ENCODE results near the gene FAM210B. TPM values are rescaled to one million over a fixed set of nuclear protein-coding genes. Genes with fewer than 3 reads are reported as not detected.

The FAM210B gene
- total and polyA plus RNA-seq, 2 of the 13 experiments (the other 11 are each of a cell fraction or from before 2014, with no cell fraction given): 75.9 to 107 TPM

DNA sequence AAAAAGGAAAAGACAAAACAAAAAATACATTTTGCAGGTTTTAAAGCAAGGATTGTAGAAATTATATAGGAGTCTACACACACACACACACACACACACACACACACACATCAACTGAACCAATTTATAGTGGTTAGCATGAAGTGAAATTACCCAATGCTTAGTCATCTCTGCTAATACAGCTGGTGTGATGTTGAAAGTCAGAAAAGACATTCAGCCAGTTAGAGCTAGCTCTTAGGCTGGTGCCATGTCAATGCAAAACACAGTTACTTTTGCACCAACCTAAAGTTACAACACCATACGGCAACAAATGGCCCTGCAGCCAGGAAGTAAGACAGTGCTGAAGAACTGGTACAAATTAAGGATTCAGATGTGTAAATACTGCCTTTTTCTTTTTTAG lies 15.2 kb downstream of the FAM210B start (continued):
- TF ChIP-seq SIX1 (CRISPR knock-in tag; IDR thresholded peaks at IDR 0.05; ENCODE audit: borderline replicate concordance) (no peak), ZNF205 (CRISPR knock-in tag; IDR thresholded peaks at IDR 0.05) (no peak)

DNA sequence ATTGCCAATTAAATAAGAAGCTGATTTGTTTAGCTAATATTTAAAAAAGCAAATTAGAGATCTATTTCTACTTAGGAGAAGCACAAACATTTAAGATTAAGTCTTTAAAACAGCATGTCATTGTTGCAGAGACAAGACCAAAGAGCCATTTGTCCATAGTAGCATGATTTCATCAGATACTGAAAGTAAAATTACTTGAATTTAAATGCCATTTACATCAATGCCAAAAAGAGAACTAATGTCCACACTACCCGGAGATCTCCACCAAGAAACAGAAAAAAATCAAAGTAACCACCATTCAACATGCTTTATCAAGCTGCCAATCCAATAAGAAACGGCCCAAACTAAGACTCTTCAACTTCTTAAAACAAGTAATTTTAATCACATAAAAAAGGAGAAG lies 17.6 kb downstream of the FAM210B start:
- FAIRE-seq (no peak), DNase-seq (ENCODE audit: low spot score) (no peak), ATAC-seq (no peak)
- no peaks in the 10 kb centered on the region for H3K9me3 ChIP-seq (ENCODE audit: low read length)
- POLR2A ChIA-PET: interaction anchor here (0.7 to 1.4 kb wide), 3 partner anchors 16 to 18 kb away, joined by 3 to 4 read pairs (median 3); partner anchors contain the start of genes CSTF1 and FAM210B
- intact Hi-C loops (cut with micrococcal nuclease; ENCODE audit: unreplicated experiment) (no loop called here), in situ Hi-C loops (cut with HindIII; ENCODE audit: extremely low pct_ligation_motif_present, low pct_unique_long_range_greater_than_20kb) (no loop called here)
- CTCF ChIA-PET (ENCODE audit: low intra/inter-chr PET ratio, low total read pairs): no interaction called here
- no peak overlapping the region for H3K4me3 ChIP-seq (replicated peaks in 1 of 3; ENCODE audit: insufficient read depth in 1 of 3, low read depth in 2 of 3, low read length in 3 of 3)
- peaks cover 5% of the 10 kb centered on the region; the same call in 1 of the 2 replicates for H4K20me1 ChIP-seq (ENCODE audit: insufficient read depth, low read length)
- H3K27me3 ChIP-seq (ENCODE audit: control insufficient read depth in 1 of 2, insufficient read depth in 2 of 2, low read length in 2 of 2): no peaks in the 10 kb centered on the region
- H3K9ac ChIP-seq (ENCODE audit: insufficient read depth, low read depth, low read length): no peak overlapping the region
- no peaks in the 10 kb centered on the region for H3K4me1 ChIP-seq (ENCODE audit: insufficient read depth, low read length)
- no peak overlapping the region for H3K4me2 ChIP-seq (ENCODE audit: low read depth, low read length)
- H3K79me2 ChIP-seq (ENCODE audit: insufficient read depth, low read length): peaks cover 71% of the 10 kb centered on the region
- no peak overlapping the region for H3K27ac ChIP-seq (ENCODE audit: extremely low read length, insufficient read depth, low read length)
- H2AFZ ChIP-seq (ENCODE audit: low read length): no peak overlapping the region
- H3K36me3 ChIP-seq (replicated peaks in 1 of 2; ENCODE audit: control insufficient read depth in 1 of 2, insufficient read depth in 2 of 2, low read length in 2 of 2): peaks cover 34 to 87% of the 10 kb centered on the region in 2 experiments
- TF ChIP-seq, protein P1, sequence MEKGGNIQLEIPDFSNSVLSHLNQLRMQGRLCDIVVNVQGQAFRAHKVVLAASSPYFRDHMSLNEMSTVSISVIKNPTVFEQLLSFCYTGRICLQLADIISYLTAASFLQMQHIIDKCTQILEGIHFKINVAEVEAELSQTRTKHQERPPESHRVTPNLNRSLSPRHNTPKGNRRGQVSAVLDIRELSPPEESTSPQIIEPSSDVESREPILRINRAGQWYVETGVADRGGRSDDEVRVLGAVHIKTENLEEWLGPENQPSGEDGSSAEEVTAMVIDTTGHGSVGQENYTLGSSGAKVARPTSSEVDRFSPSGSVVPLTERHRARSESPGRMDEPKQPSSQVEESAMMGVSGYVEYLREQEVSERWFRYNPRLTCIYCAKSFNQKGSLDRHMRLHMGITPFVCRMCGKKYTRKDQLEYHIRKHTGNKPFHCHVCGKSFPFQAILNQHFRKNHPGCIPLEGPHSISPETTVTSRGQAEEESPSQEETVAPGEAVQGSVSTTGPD (CRISPR knock-in tag; IDR thresholded peaks at IDR 0.05): no peak
- no peak for TF ChIP-seq FOSL2 (CRISPR knock-in tag; IDR thresholded peaks at IDR 0.05)
- TF ChIP-seq, protein P2, sequence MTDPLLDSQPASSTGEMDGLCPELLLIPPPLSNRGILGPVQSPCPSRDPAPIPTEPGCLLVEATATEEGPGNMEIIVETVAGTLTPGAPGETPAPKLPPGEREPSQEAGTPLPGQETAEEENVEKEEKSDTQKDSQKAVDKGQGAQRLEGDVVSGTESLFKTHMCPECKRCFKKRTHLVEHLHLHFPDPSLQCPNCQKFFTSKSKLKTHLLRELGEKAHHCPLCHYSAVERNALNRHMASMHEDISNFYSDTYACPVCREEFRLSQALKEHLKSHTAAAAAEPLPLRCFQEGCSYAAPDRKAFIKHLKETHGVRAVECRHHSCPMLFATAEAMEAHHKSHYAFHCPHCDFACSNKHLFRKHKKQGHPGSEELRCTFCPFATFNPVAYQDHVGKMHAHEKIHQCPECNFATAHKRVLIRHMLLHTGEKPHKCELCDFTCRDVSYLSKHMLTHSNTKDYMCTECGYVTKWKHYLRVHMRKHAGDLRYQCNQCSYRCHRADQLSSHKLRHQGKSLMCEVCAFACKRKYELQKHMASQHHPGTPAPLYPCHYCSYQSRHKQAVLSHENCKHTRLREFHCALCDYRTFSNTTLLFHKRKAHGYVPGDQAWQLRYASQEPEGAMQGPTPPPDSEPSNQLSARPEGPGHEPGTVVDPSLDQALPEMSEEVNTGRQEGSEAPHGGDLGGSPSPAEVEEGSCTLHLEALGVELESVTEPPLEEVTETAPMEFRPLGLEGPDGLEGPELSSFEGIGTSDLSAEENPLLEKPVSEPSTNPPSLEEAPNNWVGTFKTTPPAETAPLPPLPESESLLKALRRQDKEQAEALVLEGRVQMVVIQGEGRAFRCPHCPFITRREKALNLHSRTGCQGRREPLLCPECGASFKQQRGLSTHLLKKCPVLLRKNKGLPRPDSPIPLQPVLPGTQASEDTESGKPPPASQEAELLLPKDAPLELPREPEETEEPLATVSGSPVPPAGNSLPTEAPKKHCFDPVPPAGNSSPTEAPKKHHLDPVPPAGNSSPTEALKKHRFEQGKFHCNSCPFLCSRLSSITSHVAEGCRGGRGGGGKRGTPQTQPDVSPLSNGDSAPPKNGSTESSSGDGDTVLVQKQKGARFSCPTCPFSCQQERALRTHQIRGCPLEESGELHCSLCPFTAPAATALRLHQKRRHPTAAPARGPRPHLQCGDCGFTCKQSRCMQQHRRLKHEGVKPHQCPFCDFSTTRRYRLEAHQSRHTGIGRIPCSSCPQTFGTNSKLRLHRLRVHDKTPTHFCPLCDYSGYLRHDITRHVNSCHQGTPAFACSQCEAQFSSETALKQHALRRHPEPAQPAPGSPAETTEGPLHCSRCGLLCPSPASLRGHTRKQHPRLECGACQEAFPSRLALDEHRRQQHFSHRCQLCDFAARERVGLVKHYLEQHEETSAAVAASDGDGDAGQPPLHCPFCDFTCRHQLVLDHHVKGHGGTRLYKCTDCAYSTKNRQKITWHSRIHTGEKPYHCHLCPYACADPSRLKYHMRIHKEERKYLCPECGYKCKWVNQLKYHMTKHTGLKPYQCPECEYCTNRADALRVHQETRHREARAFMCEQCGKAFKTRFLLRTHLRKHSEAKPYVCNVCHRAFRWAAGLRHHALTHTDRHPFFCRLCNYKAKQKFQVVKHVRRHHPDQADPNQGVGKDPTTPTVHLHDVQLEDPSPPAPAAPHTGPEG (CRISPR knock-in tag; IDR thresholded peaks at IDR 0.05): no peak
- no peak for TF ChIP-seq ONECUT2 (CRISPR knock-in tag; IDR thresholded peaks at IDR 0.05)
- TF ChIP-seq, protein P3, sequence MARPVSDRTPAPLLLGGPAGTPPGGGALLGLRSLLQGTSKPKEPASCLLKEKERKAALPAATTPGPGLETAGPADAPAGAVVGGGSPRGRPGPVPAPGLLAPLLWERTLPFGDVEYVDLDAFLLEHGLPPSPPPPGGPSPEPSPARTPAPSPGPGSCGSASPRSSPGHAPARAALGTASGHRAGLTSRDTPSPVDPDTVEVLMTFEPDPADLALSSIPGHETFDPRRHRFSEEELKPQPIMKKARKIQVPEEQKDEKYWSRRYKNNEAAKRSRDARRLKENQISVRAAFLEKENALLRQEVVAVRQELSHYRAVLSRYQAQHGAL (CRISPR knock-in tag; IDR thresholded peaks at IDR 0.05; ENCODE audit: not compliant biosample characterization): no peak
- TF ChIP-seq NFKBIZ (CRISPR knock-in tag; IDR thresholded peaks at IDR 0.05): no peak
- TF ChIP-seq, protein P4, sequence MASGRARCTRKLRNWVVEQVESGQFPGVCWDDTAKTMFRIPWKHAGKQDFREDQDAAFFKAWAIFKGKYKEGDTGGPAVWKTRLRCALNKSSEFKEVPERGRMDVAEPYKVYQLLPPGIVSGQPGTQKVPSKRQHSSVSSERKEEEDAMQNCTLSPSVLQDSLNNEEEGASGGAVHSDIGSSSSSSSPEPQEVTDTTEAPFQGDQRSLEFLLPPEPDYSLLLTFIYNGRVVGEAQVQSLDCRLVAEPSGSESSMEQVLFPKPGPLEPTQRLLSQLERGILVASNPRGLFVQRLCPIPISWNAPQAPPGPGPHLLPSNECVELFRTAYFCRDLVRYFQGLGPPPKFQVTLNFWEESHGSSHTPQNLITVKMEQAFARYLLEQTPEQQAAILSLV (CRISPR knock-in tag; IDR thresholded peaks at IDR 0.05; ENCODE audit: borderline replicate concordance): no peak
- TF ChIP-seq NBN (conservative IDR thresholded peaks at IDR 0.05): no peak
- TF ChIP-seq, protein P5, sequence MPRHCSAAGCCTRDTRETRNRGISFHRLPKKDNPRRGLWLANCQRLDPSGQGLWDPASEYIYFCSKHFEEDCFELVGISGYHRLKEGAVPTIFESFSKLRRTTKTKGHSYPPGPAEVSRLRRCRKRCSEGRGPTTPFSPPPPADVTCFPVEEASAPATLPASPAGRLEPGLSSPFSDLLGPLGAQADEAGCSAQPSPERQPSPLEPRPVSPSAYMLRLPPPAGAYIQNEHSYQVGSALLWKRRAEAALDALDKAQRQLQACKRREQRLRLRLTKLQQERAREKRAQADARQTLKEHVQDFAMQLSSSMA (CRISPR knock-in tag; IDR thresholded peaks at IDR 0.05): no peak
- no peak for TF ChIP-seq KLF12 (CRISPR knock-in tag; IDR thresholded peaks at IDR 0.05; ENCODE audit: borderline replicate concordance)
- no TSS peak for BruUV-seq (replicated peaks)
- 92% methylated on average over 2 of the region's 2 CpGs for WGBS (ENCODE audit: low lambda C conversion rate)
